Prostate gland (tissue), 2 donors: ENCODE results near the gene SMC1B. TPM values are rescaled to one million over a fixed set of nuclear protein-coding genes. Genes with fewer than 3 reads are reported as not detected.
"Not testable (repeated sequence)": the region's sequence is repeated elsewhere in the genome, so short reads cannot be mapped to it uniquely, and the experiment has no call there.

Source experiments
- DNase-seq: peaks from one replicate; pipeline ENCODE4 v3.0.0-alpha.2; 2019; ENCODE audit warnings: low spot score
- H3K27ac ChIP-seq, 2 donors: fragments of 200-600 bp; sonication (generic); 2 replicates each; pipeline ENCODE4 v1.5.1; 2017 to 2019
- H3K27me3 ChIP-seq: fragments of 200-600 bp; sonication (generic); replicated peaks from 2 replicates; pipeline ENCODE4 v1.5.1; 2019; ENCODE audit not compliant: insufficient read depth
- H3K36me3 ChIP-seq, 2 donors: fragments of 200-600 bp; sonication (generic); 1 replicate in 1 of 2; 2 replicates in 1 of 2; pipeline versions ENCODE4 v1.5.1 to v1.8.1; 2017 to 2019
- H3K4me1 ChIP-seq: fragments of 200-600 bp; sonication (generic); replicated peaks from 2 replicates; pipeline ENCODE4 v1.5.1; 2019
- H3K4me3 ChIP-seq, 2 donors: fragments of 200-600 bp; sonication (generic); 2 replicates each; pipeline ENCODE4 v1.5.1; 2017 to 2019
- H3K9me3 ChIP-seq: fragments of 200-600 bp; sonication (generic); 2 replicates; pipeline ENCODE4 v1.5.1; 2017
- CTCF ChIP-seq, 4 experiments: fragments of 200-600 bp in 2 of 4; fragments of 450-650 bp in 2 of 4; sonication (generic) in 2 of 4; IDR thresholded peaks; 1 replicate in 3 of 4; 2 replicates in 1 of 4; pipeline ENCODE4 v1.5.1; 2016 to 2019; ENCODE audit warnings: antibody characterized with exemption in 4 of 4, mild to moderate bottlenecking in 2 of 4, moderate library complexity in 2 of 4
- POLR2A ChIP-seq: fragments of 450-650 bp; IDR thresholded peaks from one replicate; pipeline ENCODE4 v1.6.1; 2016; ENCODE audit warnings: antibody characterized with exemption, mild to moderate bottlenecking
- POLR2AphosphoS5 ChIP-seq: sonication (generic); formaldehyde crosslinking; IDR thresholded peaks from one replicate; pipeline ENCODE4 v1.6.1; 2017; ENCODE audit warnings: antibody characterized with exemption
- WGBS: methylation state at CpG from one replicate; pipeline ENCODE4 v1.1.5; 2018; 5-methylcytosine and 5-hydroxymethylcytosine counted together
- intact Hi-C: fragments of 100-400 bp; cut with DNase I; formaldehyde crosslinking; loops from one replicate; pipeline ENCODE4 v1.14.2; 2022
- total RNA-seq, 2 donors: library from RNA; depleted of rRNA; stranded (reverse); fragments of >200 nt; gene quantifications; one replicate each; pipeline ENCODE4 v1.1.0, GENCODE V29; 2016

The SMC1B gene
- total RNA-seq, 2 donors from 2014 or later: 8.2 TPM; not detected in 1

- Histone ChIP-seq H3K4me3 (no peak overlapping the region), H3K27ac (peak overlapping the region in 1 of 2 donors; percentile 38), H3K4me1 (no peaks in the 10 kb centered on the region), H3K9me3 (no peaks in the 10 kb centered on the region), H3K27me3 (no peaks in the 10 kb centered on the region), H3K36me3 (no peaks in the 10 kb centered on the region)
- no peak for DNase-seq
- TF ChIP-seq POLR2AphosphoS5 (no peak), CTCF (IDR thresholded peaks at IDR 0.05) (no peak), POLR2A (no peak)
- intact Hi-C loops: no loop called here
- WGBS: 61% methylated on average over 8 of the region's 8 CpGs
These were observed 39.4 kb upstream of the SMC1B start for GRCh38 chr22:45452565-45453379.

GRCh38 chr22:45451972-45452371 lies 38.6 kb upstream of the SMC1B start:
- Histone ChIP-seq H3K27me3 (no peaks in the 10 kb centered on the region), H3K4me1 (no peaks in the 10 kb centered on the region), H3K4me3 (no peak overlapping the region), H3K27ac (peak overlapping the region in 1 of 2 donors; percentile 38), H3K9me3 (no peaks in the 10 kb centered on the region), H3K36me3 (no peaks in the 10 kb centered on the region)
- DNase-seq: no peak
- 79% methylated on average over 6 of the region's 6 CpGs for WGBS
- intact Hi-C loops: loop anchor here (2.0 kb wide), 1 partner anchor 45 kb away; no protein-coding TSS in a partner anchor
- TF ChIP-seq POLR2AphosphoS5 (no peak), POLR2A (no peak), CTCF (IDR thresholded peaks at IDR 0.05) (no peak)

GRCh38 chr22:45450921-45451651 lies 37.7 kb upstream of the SMC1B start:
- Histone ChIP-seq H3K4me3 (no peak overlapping the region), H3K9me3 (no peaks in the 10 kb centered on the region), H3K4me1 (no peaks in the 10 kb centered on the region), H3K27ac (peak overlapping the region in 1 of 2 donors; percentile 42), H3K27me3 (no peaks in the 10 kb centered on the region), H3K36me3 (no peaks in the 10 kb centered on the region)
- 23% methylated on average over 12 of the region's 12 CpGs for WGBS
- TF ChIP-seq CTCF (IDR thresholded peaks at IDR 0.05) (no peak), POLR2AphosphoS5 (peak; percentile 66)
- intact Hi-C loops: loop anchor here (2.0 kb wide), 1 partner anchor 46 kb away; no protein-coding TSS in a partner anchor
- peak; percentile 27 for DNase-seq

GRCh38 chr22:45450101-45450785 lies 36.8 kb upstream of the SMC1B start:
- Histone ChIP-seq H3K4me3 (no peak overlapping the region), H3K36me3 (no peaks in the 10 kb centered on the region), H3K27me3 (no peaks in the 10 kb centered on the region), H3K4me1 (no peaks in the 10 kb centered on the region), H3K27ac (peak overlapping the region in 1 of 2 donors; percentile 42), H3K9me3 (no peaks in the 10 kb centered on the region)
- intact Hi-C loops: loop anchor here (2.0 kb wide), 1 partner anchor 47 kb away; no protein-coding TSS in a partner anchor
- 87% methylated on average over 16 of the region's 16 CpGs for WGBS
- no peak for DNase-seq
- no peak for TF ChIP-seq CTCF (IDR thresholded peaks at IDR 0.05)
- TF ChIP-seq POLR2AphosphoS5: no peak
- TF ChIP-seq POLR2A: no peak

- WGBS: 94% methylated on average over 5 of the region's 5 CpGs
- H3K36me3 ChIP-seq, H3K4me3 ChIP-seq, H3K27ac ChIP-seq, DNase-seq, H3K9me3 ChIP-seq, intact Hi-C loops, H3K27me3 ChIP-seq, H3K4me1 ChIP-seq: not testable (repeated sequence)
These were observed 36.0 kb upstream of the SMC1B start for GRCh38 chr22:45449442-45449841.
